Erythroblast (primary cell): ENCODE measurements around the gene KRTAP29-1.

Experiments
- GATA1 ChIP-seq: IDR thresholded peaks from 2 replicates; pipeline ENCODE4 v1.6.1; 2011; ENCODE audit warnings: low read depth, mild to moderate bottlenecking, control low read depth, low read length, moderate library complexity
- POLR2A ChIP-seq: IDR thresholded peaks from 2 replicates; pipeline ENCODE4 v1.6.1; 2011; ENCODE audit warnings: mild to moderate bottlenecking, low read length

DNA sequence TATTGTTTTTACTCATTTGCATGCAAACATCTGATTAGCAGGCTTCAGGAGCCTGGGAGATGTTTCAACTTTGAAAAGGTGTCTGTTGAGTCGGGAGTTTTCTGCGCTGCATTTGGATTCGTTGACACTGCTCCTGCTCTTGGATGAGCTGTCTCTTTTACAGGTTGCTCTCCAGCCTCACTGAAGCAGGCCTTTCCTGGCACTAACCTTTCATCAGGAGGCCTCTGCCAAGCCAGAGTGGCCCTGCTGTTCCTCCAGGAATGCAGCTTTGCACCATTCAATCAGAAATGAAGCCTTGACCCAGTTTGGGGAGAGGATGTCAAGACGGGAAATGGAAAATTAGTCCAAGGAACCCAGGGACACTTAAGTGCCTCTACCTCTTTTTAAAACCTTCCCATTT, 330 bp upstream of the KRTAP29-1 start:
- TF ChIP-seq POLR2A (no peak), GATA1 (no peak)
